Measurements from ENCODE around the gene GABRR1.

DNA sequence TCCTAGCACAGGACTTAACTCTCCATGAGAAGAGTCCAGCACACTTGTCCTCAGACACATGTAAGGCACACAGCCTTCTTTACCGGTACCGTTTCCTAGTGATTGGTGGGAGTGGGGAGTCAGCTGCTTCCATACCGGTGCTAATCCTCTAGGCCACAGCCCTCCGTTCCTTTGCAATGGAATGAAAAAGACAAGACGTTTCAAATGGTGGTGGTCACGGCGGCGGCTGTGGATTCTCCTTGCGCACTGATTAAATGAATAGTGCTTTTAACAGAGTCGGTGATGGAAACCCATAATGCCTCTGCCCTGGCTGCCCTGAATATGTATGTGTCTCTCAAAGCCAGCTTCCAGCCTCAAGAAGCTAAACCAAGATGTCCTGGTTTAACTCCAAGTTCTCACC lies 34.8 kb upstream of the GABRR1 start:
- no peak for TF ChIP-seq POLR2A (IDR thresholded peaks at IDR 0.05)
- TF ChIP-seq CTCF (IDR thresholded peaks at IDR 0.05) = no peak
- TF ChIP-seq POLR2AphosphoS5 (IDR thresholded peaks at IDR 0.05; ENCODE audit: insufficient read depth in 1 of 2, low read depth in 1 of 2) = no peak

All from vagina (tissue), 2 donors.